Midbrain (tissue), 1 donor: Measurements from ENCODE around the gene CXADR.
"Not testable (repeated sequence)": the region's sequence is repeated elsewhere in the genome, so short reads cannot be mapped to it uniquely, and the experiment has no call there.

Experiments used
- DNase-seq: peaks from one replicate; lab custom pipeline; 2025; lab: John Stamatoyannopoulos, UW

Gene CXADR

DNA sequence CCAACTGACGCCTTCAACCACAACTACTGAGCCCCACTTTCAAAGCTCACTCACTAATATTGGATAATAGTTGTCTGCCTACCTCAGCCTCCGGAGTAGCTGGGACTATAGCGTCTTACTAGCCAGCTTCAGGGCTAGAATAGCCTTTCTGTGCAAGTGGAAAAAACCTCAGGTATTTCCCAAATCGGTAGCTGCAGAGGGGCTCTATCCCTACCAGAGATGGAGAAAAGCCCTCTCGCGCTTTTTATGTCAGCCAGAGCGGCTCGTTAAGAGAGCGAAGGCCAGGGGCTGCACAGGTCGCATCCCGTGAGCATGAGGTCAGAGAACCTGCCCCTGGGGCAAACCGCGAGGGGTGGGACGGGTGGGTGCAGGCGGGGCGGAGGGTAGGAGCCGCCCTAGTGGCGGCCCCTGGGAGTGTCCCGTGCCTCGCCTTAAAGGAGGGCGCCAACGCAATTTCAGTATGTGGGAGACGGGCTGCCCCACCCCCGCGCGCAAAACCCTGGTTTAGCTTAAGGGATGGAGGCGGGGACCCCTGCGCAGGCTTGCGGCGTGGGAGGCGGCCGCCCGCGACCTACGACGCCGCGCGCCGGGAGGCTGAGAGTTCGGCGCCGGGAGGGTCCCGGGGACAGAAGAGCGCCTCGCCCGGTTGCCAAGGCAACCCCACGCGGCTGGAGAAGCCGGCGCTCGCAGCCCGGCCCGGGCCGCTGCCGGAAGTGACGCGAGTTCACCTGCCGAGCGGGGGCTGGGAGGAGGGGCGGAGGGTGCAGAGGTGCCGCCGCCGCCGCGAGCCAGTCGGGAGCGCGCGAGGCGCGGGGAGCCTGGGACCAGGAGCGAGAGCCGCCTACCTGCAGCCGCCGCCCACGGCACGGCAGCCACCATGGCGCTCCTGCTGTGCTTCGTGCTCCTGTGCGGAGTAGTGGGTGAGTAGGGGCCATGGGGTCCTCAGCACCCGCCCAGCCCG is at the start of gene CXADR:
Gene CXADR (plus strand): TSS at position 791 of the 961 bp plus-strand sequence. CDS start 87 bp downstream, at position 878.
- peak; percentile 67 for DNase-seq

DNA sequence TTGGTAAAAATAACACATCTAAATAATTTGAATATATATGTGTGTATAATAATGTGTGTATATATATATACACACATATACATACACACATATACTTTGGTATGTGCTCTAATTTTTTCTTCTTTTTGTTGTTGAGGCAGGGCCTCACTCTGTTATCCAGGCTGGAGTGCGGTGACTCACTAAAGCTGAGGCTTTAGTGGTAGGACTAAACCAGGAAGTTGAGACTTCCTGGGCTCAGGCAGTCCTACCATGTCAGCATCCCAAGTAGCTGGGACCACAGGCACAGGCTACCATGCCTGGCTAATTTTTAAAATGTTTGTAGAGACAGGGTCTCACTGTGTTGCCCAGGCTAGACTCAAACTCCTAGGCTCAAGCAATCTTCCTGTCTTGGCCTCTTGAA is 46.7 kb upstream of the CXADR start:
- no peak for DNase-seq

DNA sequence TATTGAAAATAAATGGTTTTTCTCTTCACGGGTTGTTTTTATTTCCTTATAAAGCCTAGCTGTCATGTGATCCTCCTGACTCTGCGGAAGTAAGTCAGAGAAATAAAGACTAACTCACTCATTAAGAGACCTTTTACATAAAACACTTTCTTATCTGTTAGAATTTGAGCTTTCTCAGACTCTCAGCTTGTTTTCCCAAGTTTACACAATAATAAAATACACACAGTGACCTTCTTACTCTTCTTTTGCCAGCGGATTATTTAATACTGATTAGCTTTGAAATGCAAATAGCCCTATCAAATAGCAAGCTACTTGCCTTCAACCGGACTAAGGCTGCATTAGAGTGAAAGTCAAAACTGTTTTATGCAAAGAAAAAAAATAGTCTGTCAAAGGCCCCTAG is 45.5 kb upstream of the CXADR start:
- DNase-seq = no peak

- DNase-seq = no peak
These were observed 45.0 kb upstream of the CXADR start for GRCh38 chr21:17467829-17468228.

GRCh38 chr21:17468698-17469097 is 44.1 kb upstream of the CXADR start:
- DNase-seq = no peak

GRCh38 chr21:17469727-17470126 is 43.1 kb upstream of the CXADR start:
- DNase-seq = no peak

DNA sequence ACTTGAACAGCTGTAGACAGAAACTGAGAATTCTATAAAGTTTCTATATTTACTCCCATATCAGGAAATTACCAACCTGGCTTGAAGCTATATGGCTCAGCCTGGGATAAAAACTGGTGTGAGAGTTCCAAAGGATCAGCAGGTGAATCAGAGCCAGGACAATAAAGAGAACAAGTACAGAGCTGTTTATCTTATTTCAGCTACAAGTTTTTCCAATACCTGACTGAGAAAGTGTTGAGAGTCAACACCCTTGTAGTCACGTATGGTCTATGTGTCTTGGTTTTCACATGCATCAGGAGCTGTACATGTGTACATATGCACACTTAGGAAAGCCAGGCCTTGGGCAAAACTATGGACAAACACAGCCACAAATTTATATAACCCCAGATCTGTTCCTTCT is 40.7 kb upstream of the CXADR start:
- DNase-seq = no peak

- no peak for DNase-seq
These were observed 40.1 kb upstream of the CXADR start for GRCh38 chr21:17472592-17473271.

DNA sequence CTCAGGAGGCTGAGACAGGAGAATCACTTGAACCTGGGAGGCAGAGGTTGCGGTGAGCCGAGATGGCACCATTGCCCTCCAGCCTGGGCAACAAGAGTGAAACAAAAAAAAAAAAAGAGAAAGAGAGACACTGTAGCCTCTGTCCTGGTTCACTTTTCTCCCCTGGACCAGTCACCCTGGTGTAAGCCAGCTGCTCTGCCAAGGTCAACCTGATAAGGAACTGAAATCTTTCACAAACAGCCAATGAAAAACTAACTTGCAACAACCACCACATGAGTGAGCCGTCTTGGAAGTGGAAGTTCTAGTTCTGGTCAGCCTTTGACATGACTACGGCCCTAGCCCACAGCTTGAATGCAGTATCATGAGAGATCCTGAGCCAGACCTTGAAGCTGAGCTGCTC is 36.8 kb upstream of the CXADR start:
- no peak for DNase-seq

DNA sequence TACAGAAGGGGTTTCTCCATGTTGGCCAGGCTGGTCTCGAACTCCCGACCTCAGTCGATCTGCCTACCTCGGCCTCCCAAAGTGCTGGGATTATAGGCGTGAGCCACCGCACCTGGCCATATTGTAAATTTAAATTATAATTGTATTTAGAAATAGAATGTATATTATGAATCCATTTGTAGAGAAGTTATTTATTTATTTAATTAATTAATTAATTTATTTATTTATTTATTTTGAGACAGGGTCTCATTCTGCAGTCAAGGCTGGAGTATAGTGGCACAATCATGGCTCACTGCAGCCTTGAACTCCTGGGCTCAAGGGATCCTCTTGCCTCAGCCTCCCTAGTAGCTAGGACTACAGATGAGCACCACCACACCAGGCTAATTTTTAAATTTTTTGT is 34.7 kb upstream of the CXADR start:
- not testable (repeated sequence) for DNase-seq

- DNase-seq = no peak
These were observed 33.2 kb upstream of the CXADR start for GRCh38 chr21:17479606-17480005.

DNA sequence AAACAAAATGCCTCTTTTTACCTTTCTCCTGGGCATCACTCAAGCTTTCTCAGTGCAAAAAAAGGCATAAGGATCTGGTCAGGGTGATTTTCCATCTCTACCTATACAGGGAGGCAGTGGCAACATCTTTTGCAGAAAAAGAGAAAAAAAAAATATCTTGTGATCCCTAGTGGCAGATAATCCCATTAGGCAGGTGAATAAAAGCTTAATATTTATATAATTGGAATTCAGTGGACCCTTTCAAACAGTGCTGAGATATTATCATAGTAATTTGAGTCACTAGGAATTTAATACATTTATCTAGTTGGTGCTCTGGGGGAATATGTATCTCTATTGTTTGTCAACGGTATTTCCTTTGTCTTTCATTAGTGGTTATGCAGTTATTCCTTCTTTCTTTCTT is 29.9 kb upstream of the CXADR start:
- no peak for DNase-seq

DNA sequence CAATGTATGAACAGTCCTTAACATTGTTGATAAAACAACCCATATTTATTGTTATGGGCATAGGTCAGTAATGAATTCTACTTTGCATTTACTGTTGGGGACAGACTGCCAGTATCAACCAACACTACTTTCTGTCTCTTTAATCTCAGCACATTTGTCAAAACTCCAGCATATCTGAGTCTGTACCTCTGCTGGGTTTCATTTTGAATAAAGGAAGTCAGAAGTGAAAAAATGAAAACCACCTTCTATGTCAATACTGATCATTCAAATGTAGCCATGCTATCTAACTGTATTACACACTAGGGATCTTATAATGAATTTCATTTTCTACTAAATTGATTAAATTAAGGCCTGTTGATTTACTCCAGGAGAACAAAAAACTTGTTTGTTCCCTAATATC is 24.2 kb upstream of the CXADR start:
- no peak for DNase-seq

DNA sequence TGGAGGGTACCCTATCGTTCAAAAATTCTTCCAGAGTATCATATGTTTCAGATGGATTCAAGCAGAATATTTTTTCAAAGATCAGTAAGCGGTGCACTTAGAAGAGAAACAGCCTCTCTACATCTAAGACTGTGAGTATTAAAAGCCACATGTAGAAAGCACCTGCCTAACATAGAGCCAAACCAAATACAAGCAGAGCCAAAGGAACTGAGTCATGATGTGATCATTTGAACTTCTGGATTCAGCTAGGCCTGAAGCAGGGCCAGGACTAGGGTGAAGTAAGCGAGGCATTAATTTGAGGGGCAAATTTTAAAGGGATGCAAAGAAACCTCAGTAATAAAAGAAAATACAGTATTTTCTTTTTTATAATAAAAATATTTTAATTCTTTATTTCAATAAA is 23.3 kb upstream of the CXADR start:
- DNase-seq = not testable (repeated sequence)

DNA sequence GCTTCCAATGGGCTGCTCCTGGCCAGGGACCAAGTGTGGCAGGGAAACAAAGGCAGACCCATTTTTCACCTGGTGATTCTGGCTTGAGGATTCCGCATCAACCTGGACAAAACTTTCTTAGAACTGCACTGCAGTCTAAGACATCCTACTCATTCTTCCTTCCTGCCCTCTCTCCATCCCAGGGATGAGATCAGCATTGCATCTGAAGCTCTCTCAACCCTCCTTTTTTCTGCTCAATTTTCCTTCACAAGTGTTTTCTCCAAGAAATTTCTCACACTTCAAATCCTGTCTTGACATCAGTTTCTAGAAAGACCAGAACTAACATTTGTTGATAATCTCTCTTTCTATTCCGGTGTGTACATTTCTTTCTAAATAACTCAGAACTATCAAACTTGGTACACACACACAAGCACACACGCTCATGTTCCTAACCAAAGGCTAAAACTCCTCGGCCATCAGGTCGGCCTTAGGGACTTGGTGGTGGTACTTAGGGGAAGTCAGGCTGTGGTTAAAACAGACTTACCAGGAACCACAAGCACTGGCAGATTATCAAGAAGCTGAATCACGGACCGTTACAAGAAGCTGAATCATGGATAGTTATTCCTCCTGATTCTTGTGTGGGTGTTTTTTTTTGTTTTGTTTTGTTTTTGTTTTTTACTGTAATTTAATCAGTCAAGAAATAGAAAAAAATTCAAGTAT is 21.0 kb upstream of the CXADR start:
- DNase-seq = no peak

- no peak for DNase-seq
These were observed 20.3 kb upstream of the CXADR start for GRCh38 chr21:17492415-17493168.

GRCh38 chr21:17494051-17494450 is 18.8 kb upstream of the CXADR start:
- DNase-seq = no peak

DNA sequence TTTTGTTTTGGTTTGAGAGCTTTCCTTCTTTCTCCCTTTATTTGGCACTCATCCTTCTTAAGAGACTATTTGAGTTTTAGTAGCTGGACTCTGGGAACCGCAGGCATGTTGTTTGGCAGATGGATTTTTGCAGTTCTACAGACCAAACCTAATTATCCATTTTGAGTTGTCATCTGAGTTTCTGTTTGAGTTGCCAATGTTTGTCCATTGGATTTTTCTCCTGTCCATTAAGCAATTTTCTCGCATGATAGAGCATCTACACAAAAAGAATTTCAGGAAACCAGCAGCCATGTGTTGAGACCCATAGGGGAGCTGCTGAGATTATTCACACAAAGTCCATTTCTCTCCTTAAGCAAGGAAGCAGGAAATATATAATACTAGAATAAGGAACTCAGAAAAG is 17.2 kb upstream of the CXADR start:
- no peak for DNase-seq

- no peak for DNase-seq
These were observed 15.5 kb upstream of the CXADR start for GRCh38 chr21:17497316-17497715.

- no peak for DNase-seq
These were observed 14.3 kb upstream of the CXADR start for GRCh38 chr21:17498586-17498985.

DNA sequence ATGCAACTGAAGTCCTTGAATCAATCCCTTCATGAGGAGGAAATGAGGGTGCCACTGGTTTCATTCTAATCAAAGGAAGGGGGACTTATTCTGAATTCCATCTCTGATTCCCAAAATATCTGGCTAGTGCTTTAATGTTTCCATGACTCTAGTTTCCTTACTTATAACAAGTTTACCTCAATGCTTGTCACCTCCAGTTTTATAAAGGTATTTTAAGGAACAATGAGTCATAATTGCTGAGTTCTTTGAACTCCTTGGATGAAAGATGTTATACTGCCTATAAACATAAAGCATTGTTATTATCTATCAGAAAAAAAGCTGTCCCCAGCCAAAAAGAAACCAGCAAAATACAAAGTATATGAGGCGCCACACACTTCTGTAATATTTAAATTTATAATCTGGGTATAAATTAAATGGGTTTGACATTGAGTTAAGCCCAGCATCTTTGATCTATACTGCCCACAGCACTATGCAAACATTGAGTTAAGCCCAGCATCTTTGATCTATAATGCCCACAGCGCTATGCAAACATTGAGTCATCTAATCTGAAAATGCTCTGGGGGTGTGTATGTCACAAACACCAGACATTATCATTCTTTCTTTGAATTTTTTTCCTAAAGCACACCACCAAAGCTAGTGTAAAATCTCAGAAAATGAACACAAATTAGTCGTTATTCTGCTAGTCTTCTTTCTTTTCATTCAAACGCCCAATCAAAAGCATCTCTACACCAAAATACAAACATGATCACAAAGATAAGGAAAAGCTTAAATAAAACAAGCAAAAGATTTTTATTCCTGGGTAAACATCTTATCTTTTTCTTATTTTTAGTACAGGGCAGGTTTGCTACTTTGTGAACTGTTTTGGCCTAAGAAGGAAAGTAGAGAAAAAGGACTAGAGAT is 11.5 kb upstream of the CXADR start:
- no peak for DNase-seq
